ENCODE data around the gene SUGT1. TPM values are rescaled to one million over a fixed set of nuclear protein-coding genes. Genes with fewer than 3 reads are reported as not detected.

The SUGT1 gene
- total RNA-seq, 1 experiment from 2014 or later = 43.2 TPM

GRCh38 chr13:52669677-52670076 lies 17.0 kb downstream of the SUGT1 start:
- no peaks in the 10 kb centered on the region for H3K27me3 ChIP-seq (ENCODE audit: control insufficient read depth, insufficient read depth, low read length)
- POLR2A ChIA-PET = no interaction called here
- DNase-seq (ENCODE audit: low read depth, low spot score) = no peak
- CTCF ChIA-PET = no interaction called here
- intact Hi-C loops (cut with micrococcal nuclease; ENCODE audit: unreplicated experiment) = no loop called here
- H3K4me3 ChIP-seq (ENCODE audit: low read depth in 2 of 2, low read length in 2 of 2) = no peak overlapping the region
- BruUV-seq (replicated peaks) = no TSS peak
- H3K9me3 ChIP-seq (ENCODE audit: control insufficient read depth, insufficient read depth, low read depth, low read length) = no peaks in the 10 kb centered on the region
- in situ Hi-C loops (cut with HindIII; ENCODE audit: low pct_unique_long_range_greater_than_20kb, low sequenced_read_pairs) = no loop called here
- peaks cover 22% of the 10 kb centered on the region for H3K36me3 ChIP-seq (ENCODE audit: control insufficient read depth, insufficient read depth, low read length)
- no peak overlapping the region for H3K27ac ChIP-seq (ENCODE audit: low read length)
- H3K4me1 ChIP-seq (ENCODE audit: control insufficient read depth, insufficient read depth, low read length) = no peaks in the 10 kb centered on the region
- no peak for ATAC-seq
- TF ChIP-seq POLR2AphosphoS5 (IDR thresholded peaks at IDR 0.05; ENCODE audit: low read depth, low read length) = no peak

GRCh38 chr13:52670726-52671125 lies 18.1 kb downstream of the SUGT1 start:
- BruUV-seq (replicated peaks) = no TSS peak
- DNase-seq (ENCODE audit: low read depth, low spot score) (no peak), ATAC-seq (no peak)
- no peaks in the 10 kb centered on the region for H3K9me3 ChIP-seq (ENCODE audit: control insufficient read depth, insufficient read depth, low read depth, low read length)
- H3K36me3 ChIP-seq (ENCODE audit: control insufficient read depth, insufficient read depth, low read length) = peaks cover 19% of the 10 kb centered on the region
- POLR2A ChIA-PET = no interaction called here
- no peak overlapping the region for H3K27ac ChIP-seq (ENCODE audit: low read length)
- intact Hi-C loops (cut with micrococcal nuclease; ENCODE audit: unreplicated experiment) = no loop called here
- in situ Hi-C loops (cut with HindIII; ENCODE audit: low pct_unique_long_range_greater_than_20kb, low sequenced_read_pairs) = no loop called here
- H3K27me3 ChIP-seq (ENCODE audit: control insufficient read depth, insufficient read depth, low read length) = no peaks in the 10 kb centered on the region
- TF ChIP-seq POLR2AphosphoS5 (IDR thresholded peaks at IDR 0.05; ENCODE audit: low read depth, low read length) (no peak), CTCF (IDR thresholded peaks at IDR 0.05) (no peak), REST (IDR thresholded peaks at IDR 0.05; ENCODE audit: insufficient read depth in 1 of 2, low read depth in 2 of 2, low read length in 1 of 2) (no peak), TCF7L2 (IDR thresholded peaks at IDR 0.05; ENCODE audit: low read depth, low read length) (no peak), SIN3A (IDR thresholded peaks at IDR 0.05; ENCODE audit: borderline replicate concordance, insufficient read depth, low read depth, low read length) (no peak)
- H3K4me1 ChIP-seq (ENCODE audit: control insufficient read depth, insufficient read depth, low read length) = no peaks in the 10 kb centered on the region
- CTCF ChIA-PET = no interaction called here
- no peak overlapping the region for H3K4me3 ChIP-seq (ENCODE audit: low read depth in 2 of 2, low read length in 2 of 2)

GRCh38 chr13:52673465-52673864 lies 20.8 kb downstream of the SUGT1 start:
- ChIA-PET POLR2A (no interaction called here), CTCF (no interaction called here)
- in situ Hi-C loops (cut with HindIII; ENCODE audit: low pct_unique_long_range_greater_than_20kb, low sequenced_read_pairs) = no loop called here
- Histone ChIP-seq H3K36me3 (ENCODE audit: control insufficient read depth, insufficient read depth, low read length) (peaks cover 9% of the 10 kb centered on the region), H3K9me3 (ENCODE audit: control insufficient read depth, insufficient read depth, low read depth, low read length) (no peaks in the 10 kb centered on the region), H3K27ac (ENCODE audit: low read length) (no peak overlapping the region), H3K27me3 (ENCODE audit: control insufficient read depth, insufficient read depth, low read length) (no peaks in the 10 kb centered on the region), H3K4me3 (ENCODE audit: low read depth in 2 of 2, low read length in 2 of 2) (no peak overlapping the region), H3K4me1 (ENCODE audit: control insufficient read depth, insufficient read depth, low read length) (no peaks in the 10 kb centered on the region)
- no TSS peak for BruUV-seq (replicated peaks)
- intact Hi-C loops (cut with micrococcal nuclease; ENCODE audit: unreplicated experiment) = no loop called here
- no peak for TF ChIP-seq CTCF (IDR thresholded peaks at IDR 0.05)
- no peak for TF ChIP-seq TCF7L2 (IDR thresholded peaks at IDR 0.05; ENCODE audit: low read depth, low read length)
- no peak for TF ChIP-seq SIN3A (IDR thresholded peaks at IDR 0.05; ENCODE audit: borderline replicate concordance, insufficient read depth, low read depth, low read length)
- no peak for TF ChIP-seq REST (IDR thresholded peaks at IDR 0.05; ENCODE audit: insufficient read depth in 1 of 2, low read depth in 2 of 2, low read length in 1 of 2)
- TF ChIP-seq POLR2AphosphoS5 (IDR thresholded peaks at IDR 0.05; ENCODE audit: low read depth, low read length) = no peak
- ATAC-seq (no peak), DNase-seq (ENCODE audit: low read depth, low spot score) (no peak)
